Transverse colon (tissue), 4 donors: ENCODE results near the gene LRRC10B. TPM values are rescaled to one million over a fixed set of nuclear protein-coding genes. Genes with fewer than 3 reads are reported as not detected.

Source experiments
- DNase-seq: peaks from one replicate; pipeline ENCODE4 v3.0.0-alpha.2; 2019
- H3K27ac ChIP-seq, 4 donors: fragments of 200-600 bp; sonication (generic); 2 replicates each; pipeline ENCODE4 v1.5.1; 2016 to 2018; ENCODE audit warnings: inconsistent platforms in 4 of 4
- H3K27me3 ChIP-seq: fragments of 200-600 bp; sonication (generic); 2 replicates; pipeline ENCODE4 v1.5.1; 2017; ENCODE audit warnings: inconsistent platforms
- H3K36me3 ChIP-seq, 4 donors: fragments of 200-600 bp; sonication (generic); 2 replicates each; pipeline ENCODE4 v1.5.1; 2017 to 2019; ENCODE audit warnings: inconsistent platforms in 4 of 4
- H3K4me1 ChIP-seq, 4 donors: fragments of 200-600 bp; sonication (generic); 2 replicates each; pipeline ENCODE4 v1.5.1; 2017 to 2020; ENCODE audit warnings: inconsistent platforms in 4 of 4
- H3K4me3 ChIP-seq, 4 donors: fragments of 200-600 bp; sonication (generic); 1 replicate in 1 of 4; 2 replicates in 3 of 4; pipeline versions ENCODE4 v1.5.1 to v1.6.1; 2017 to 2019; ENCODE audit warnings: inconsistent platforms in 4 of 4
- H3K9me3 ChIP-seq, 2 donors: fragments of 200-600 bp; sonication (generic); 2 replicates each; pipeline ENCODE4 v1.5.1; 2017 to 2019; ENCODE audit warnings: inconsistent platforms in 2 of 2
- CTCF ChIP-seq, 5 experiments: fragments of 200-600 bp in 3 of 5; fragments of 450-650 bp in 2 of 5; sonication (generic) in 3 of 5; IDR thresholded peaks; 1 replicate in 2 of 5; 2 replicates in 3 of 5; pipeline ENCODE4 v1.5.1; 2016 to 2017; ENCODE audit warnings: antibody characterized with exemption in 5 of 5, inconsistent platforms in 3 of 5, mild to moderate bottlenecking in 2 of 5, moderate library complexity in 1 of 5
- EP300 ChIP-seq: sonication (generic); formaldehyde crosslinking; IDR thresholded peaks from one replicate; pipeline ENCODE4 v1.6.1; 2017; ENCODE audit warnings: antibody characterized with exemption, low read depth
- POLR2A ChIP-seq: fragments of 450-650 bp; IDR thresholded peaks from one replicate; pipeline ENCODE4 v1.6.1; 2016; ENCODE audit warnings: antibody characterized with exemption, mild to moderate bottlenecking, moderate library complexity
- POLR2AphosphoS5 ChIP-seq, 3 donors: sonication (generic); formaldehyde crosslinking; IDR thresholded peaks; one replicate each; pipeline ENCODE4 v1.6.1; 2016; ENCODE audit warnings: antibody characterized with exemption in 3 of 3
- WGBS, 2 donors: methylation state at CpG; one replicate each; pipeline ENCODE4 v1.1.5; 2018; ENCODE audit warnings: low coverage in 1 of 2; 5-methylcytosine and 5-hydroxymethylcytosine counted together
- in situ Hi-C, 4 donors: fragments of 200-750 bp; cut with MboI; loops; one replicate each; pipeline versions ENCODE4 v1.15.0 to v1.15.1; 2017; ENCODE audit warnings: low sequenced_read_pairs in 3 of 4, low pct_ligation_motif_present in 1 of 4, low pct_unique_long_range_greater_than_20kb in 1 of 4
- intact Hi-C: fragments of 100-400 bp; cut with DNase I; formaldehyde crosslinking; loops from one replicate; pipeline ENCODE4 v1.15.1; 2023; ENCODE audit warnings: low total_unique reads
- total RNA-seq, 4 donors: library from RNA; depleted of rRNA; stranded (reverse); fragments of >200 nt; gene quantifications; one replicate each; pipeline ENCODE4 v1.1.0, GENCODE V29; 2016

The LRRC10B gene
- total RNA-seq, 4 donors from 2014 or later, result 0.32 to 1.1 (median 0.60) TPM; not detected in 1

- intact Hi-C loops, result no loop called here
- no peaks in the 10 kb centered on the region for H3K27me3 ChIP-seq
- H3K4me1 ChIP-seq, result peaks cover 5 to 19% (median 8%) of the 10 kb centered on the region in 4 donors
- H3K36me3 ChIP-seq, result no peaks in the 10 kb centered on the region
- H3K27ac ChIP-seq, result no peak overlapping the region
- TF ChIP-seq POLR2AphosphoS5 (IDR thresholded peaks at IDR 0.05), result no peak
- no peak for TF ChIP-seq EP300
- TF ChIP-seq POLR2A, result no peak
- no peak for TF ChIP-seq CTCF (IDR thresholded peaks at IDR 0.05)
- no peak overlapping the region for H3K4me3 ChIP-seq
- WGBS, 2 donors, result 56% methylated on average over 10 of the region's 10 CpGs; no CpG with 5 or more reads in 1 of the 2 donors
- no peak for DNase-seq
- in situ Hi-C loops, result no loop called here
- no peaks in the 10 kb centered on the region for H3K9me3 ChIP-seq
Observed at GRCh38 chr11:61481806-61482205, 26.7 kb upstream of the LRRC10B start.

- H3K9me3 ChIP-seq, result no peaks in the 10 kb centered on the region
- peak in 3 of 5 experiments; percentile 18 to 41 (median 35) for TF ChIP-seq CTCF (IDR thresholded peaks at IDR 0.05)
- TF ChIP-seq POLR2A, result no peak
- no peak for TF ChIP-seq POLR2AphosphoS5 (IDR thresholded peaks at IDR 0.05)
- TF ChIP-seq EP300, result no peak
- in situ Hi-C loops, result no loop called here
- H3K27ac ChIP-seq, result no peak overlapping the region
- no peaks in the 10 kb centered on the region for H3K27me3 ChIP-seq
- DNase-seq, result no peak
- WGBS, 2 donors, result 32% methylated on average over 5 of the region's 7 CpGs; no CpG with 5 or more reads in 1 of the 2 donors
- peaks cover 4 to 14% (median 5%) of the 10 kb centered on the region in 4 donors for H3K4me1 ChIP-seq
- no peaks in the 10 kb centered on the region for H3K36me3 ChIP-seq
- no peak overlapping the region for H3K4me3 ChIP-seq
- intact Hi-C loops, result no loop called here
Observed at GRCh38 chr11:61482513-61482912, 26.0 kb upstream of the LRRC10B start.

GRCh38 chr11:61484541-61484940, 24.0 kb upstream of the LRRC10B start:
- WGBS, 2 donors, result 79% methylated on average over 7 of the region's 11 CpGs; no CpG with 5 or more reads in 1 of the 2 donors
- intact Hi-C loops, result no loop called here

GRCh38 chr11:61485080-61485479, 23.5 kb upstream of the LRRC10B start:
- Histone ChIP-seq H3K27me3 (no peaks in the 10 kb centered on the region), H3K36me3 (no peaks in the 10 kb centered on the region), H3K9me3 (no peaks in the 10 kb centered on the region), H3K4me1 (peaks cover 12 to 29% (median 18%) of the 10 kb centered on the region in 4 donors), H3K27ac (no peak overlapping the region), H3K4me3 (no peak overlapping the region)
- TF ChIP-seq POLR2AphosphoS5 (IDR thresholded peaks at IDR 0.05) (no peak), POLR2A (no peak), EP300 (no peak), CTCF (IDR thresholded peaks at IDR 0.05) (no peak)
- in situ Hi-C loops, result no loop called here
- intact Hi-C loops, result no loop called here
- 40 to 87% methylated on average over 1 to 11 of the region's 11 CpGs for WGBS, 2 donors
- DNase-seq, result no peak

More at GRCh38 chr11:61484541-61484940, 24.0 kb upstream of the LRRC10B start:
- H3K9me3 ChIP-seq, result no peaks in the 10 kb centered on the region
- in situ Hi-C loops, result no loop called here
- H3K27ac ChIP-seq, result no peak overlapping the region
- H3K4me3 ChIP-seq, result no peak overlapping the region
- no peak for TF ChIP-seq CTCF (IDR thresholded peaks at IDR 0.05)
- no peak for TF ChIP-seq POLR2AphosphoS5 (IDR thresholded peaks at IDR 0.05)
- TF ChIP-seq EP300, result no peak
- no peak for TF ChIP-seq POLR2A
- H3K27me3 ChIP-seq, result no peaks in the 10 kb centered on the region
- no peak for DNase-seq
- no peaks in the 10 kb centered on the region for H3K36me3 ChIP-seq
- peaks cover 7 to 24% (median 13%) of the 10 kb centered on the region in 4 donors for H3K4me1 ChIP-seq
